ENCODE results near the gene EHMT1.

DNA sequence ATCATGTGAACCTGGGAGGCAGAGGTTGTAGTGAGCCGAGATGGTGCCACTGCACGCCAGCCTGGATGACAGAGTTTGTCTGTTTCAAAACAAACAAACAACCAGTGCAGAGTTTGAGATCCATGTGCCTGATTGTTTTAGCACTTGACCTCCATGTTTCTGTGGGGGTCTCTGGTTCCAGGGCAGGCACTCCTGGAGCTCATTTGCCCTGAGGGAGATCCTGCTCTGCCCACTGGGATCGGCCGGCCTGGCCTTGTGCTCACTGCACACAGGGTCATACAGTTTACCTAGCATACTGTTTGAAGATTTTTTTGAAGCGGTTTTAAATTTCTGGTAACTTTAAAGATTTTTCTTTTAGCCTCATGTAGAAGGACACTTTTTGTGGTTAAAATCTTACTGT is 78.4 kb downstream of the EHMT1 start:
- no peak for TF ChIP-seq CTCF (conservative IDR thresholded peaks at IDR 0.05)
- TF ChIP-seq ZFX (IDR thresholded peaks at IDR 0.05), result no peak

Data from C4-2B (cell line).